ENCODE data around the gene NF2. TPM values are rescaled to one million over a fixed set of nuclear protein-coding genes. Genes with fewer than 3 reads are reported as not detected.

The NF2 gene
- total and polyA plus RNA-seq, 8 donors = 6.5 to 33.7 (median 19.3) TPM

DNA sequence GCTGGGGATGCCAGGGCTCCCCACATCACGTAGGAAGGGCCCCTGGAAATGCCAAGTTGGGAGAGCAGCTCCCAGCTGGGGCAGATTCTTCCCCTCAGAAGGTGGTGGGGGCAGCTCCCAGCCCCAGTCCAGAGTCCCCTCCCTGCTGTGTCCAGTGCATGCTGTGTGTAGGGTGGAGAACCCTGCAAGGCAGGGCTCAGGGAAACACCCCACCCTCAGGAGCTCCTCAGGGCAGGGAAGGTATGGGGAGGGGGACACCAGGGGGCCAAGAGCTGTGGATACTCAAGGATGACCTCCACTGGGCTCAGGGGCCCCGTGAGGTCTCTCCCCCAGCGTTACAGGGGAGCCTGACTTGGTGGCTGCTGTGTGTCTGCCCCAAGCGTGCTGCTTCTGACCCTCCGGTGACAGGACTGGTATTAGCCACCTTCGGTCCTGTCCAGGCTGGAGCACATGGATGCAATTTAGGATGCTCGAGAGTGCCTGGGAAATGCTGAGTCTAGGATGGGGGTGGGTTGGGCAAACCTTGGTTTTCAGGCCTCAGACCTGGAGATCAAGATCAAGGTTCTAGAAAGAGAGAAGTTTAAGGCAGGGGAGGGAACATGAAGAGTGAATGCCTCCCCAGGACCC lies 100.2 kb downstream of the NF2 start:
- WGBS, 2 donors = 69 to 75% methylated on average over 7 of the region's 7 CpGs
- ATAC-seq (no peak), DNase-seq (peak in 1 of 6 donors; percentile 45), FAIRE-seq (no peak)
- Histone ChIP-seq H3K27me3 (no peaks in the 10 kb centered on the region), H3K4me3 (no peak overlapping the region), H3K36me3 (no peaks in the 10 kb centered on the region), H3K4me1 (peaks cover 7 to 20% (median 7%) of the 10 kb centered on the region in 3 donors), H3K27ac (no peak overlapping the region), H3K9me3 (no peaks in the 10 kb centered on the region)
- no peak for TF ChIP-seq CTCF (IDR thresholded peaks at IDR 0.05)
- intact Hi-C loops (cut with DNase I) = no loop called here

DNA sequence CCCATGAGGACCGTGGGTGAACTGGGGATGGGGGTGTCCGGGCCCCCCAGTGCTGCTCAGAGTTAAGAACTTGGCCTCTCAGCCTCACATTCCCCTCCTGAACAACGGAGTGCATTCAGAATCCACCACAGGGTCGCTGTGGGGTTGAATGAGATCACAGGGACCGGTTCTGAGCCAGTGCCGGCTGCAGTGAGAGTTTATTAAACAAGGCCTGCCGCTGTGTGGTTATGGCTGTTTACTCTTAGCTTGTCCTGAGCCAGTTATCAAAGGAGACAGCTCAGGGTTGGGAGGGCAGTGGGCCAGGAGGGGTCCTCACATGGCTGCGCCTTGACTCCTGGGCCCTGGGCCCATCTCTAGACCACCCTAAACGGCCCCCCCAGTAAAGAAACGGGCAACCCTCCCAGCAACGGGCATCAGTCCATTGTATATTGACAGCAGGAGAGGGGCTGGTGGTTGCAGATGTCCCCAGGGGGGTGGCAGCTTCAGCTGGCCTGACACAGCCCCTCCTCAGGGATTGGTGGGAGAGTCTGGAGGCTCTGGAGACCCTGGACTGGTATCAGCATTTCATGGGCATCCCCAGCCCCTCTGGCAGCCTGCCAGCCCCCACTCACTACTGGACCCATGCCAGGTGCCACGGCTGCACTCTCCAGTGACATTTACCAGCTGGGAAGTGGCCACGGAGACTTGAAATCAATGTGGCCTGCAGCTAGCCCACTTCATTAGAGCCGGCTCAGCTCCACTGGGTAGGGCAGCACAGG lies 101.3 kb downstream of the NF2 start:
- ATAC-seq (peak; percentile 38 to 69 (median 48)), DNase-seq (peak in 3 of 6 donors; percentile 50 to 70 (median 62)), FAIRE-seq (no peak)
- Histone ChIP-seq H3K4me3 (no peak overlapping the region), H3K27ac (peak overlapping the region in 3 of 4 donors; percentile 2 to 23 (median 16)), H3K36me3 (no peaks in the 10 kb centered on the region), H3K27me3 (no peaks in the 10 kb centered on the region), H3K4me1 (peaks cover 7 to 20% (median 7%) of the 10 kb centered on the region in 3 donors), H3K9me3 (no peaks in the 10 kb centered on the region)
- WGBS, 2 donors = 15 to 18% methylated on average over 14 of the region's 14 CpGs
- intact Hi-C loops (cut with DNase I) = no loop called here
- no peak for TF ChIP-seq CTCF (IDR thresholded peaks at IDR 0.05)

DNA sequence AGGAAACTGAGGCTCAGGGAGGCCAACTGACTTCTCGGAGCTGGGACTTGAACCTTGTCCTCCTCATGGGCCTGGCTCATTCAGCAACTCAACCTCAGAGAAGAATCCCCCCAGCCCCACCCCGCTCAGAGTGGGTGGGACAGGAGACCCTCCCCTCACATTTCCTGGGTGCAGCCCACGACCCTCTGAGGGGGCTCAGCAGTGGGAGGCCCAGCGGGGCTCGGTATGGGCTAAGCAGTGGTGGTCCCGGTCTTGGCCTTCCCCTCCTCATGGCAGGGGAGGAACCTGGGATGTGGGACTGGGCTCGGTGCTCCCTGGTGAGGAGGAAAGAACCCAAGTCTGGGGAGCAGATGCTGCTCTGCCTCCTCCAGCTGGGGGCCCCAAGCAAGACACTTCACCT lies 102.2 kb downstream of the NF2 start:
- intact Hi-C loops (cut with DNase I) = no loop called here
- FAIRE-seq = no peak
- no peaks in the 10 kb centered on the region for H3K36me3 ChIP-seq
- ATAC-seq = no peak
- no peaks in the 10 kb centered on the region for H3K9me3 ChIP-seq
- no peak overlapping the region for H3K4me3 ChIP-seq
- WGBS, 2 donors = 80 to 88% methylated on average over 7 of the region's 7 CpGs
- no peak overlapping the region for H3K27ac ChIP-seq
- DNase-seq = no peak
- peaks cover 7 to 21% (median 7%) of the 10 kb centered on the region in 3 donors for H3K4me1 ChIP-seq
- no peak for TF ChIP-seq CTCF (IDR thresholded peaks at IDR 0.05)
- no peaks in the 10 kb centered on the region for H3K27me3 ChIP-seq

DNA sequence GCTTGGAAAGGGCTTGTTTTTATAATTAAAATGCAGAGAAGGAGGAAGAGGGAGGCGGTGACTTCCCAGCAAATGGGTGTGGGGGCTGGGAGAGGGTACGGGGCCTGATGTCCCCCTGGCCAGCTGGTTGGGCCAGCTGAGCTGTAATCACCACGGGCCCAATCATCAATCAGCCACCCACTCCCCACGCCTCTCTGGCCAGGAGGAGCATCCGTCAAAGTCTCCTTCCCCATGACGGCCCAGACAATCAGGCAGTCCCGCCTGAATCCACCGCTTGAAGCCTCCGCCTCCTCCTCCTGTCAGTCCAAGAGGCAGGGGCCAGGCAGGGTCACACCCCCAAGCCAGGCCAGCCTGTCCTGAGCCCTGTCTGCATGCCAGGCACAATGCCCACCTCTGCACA lies 103.1 kb downstream of the NF2 start:
- H3K36me3 ChIP-seq = no peaks in the 10 kb centered on the region
- peaks cover 4 to 21% (median 7%) of the 10 kb centered on the region in 3 donors for H3K4me1 ChIP-seq
- DNase-seq (peak in 1 of 6 donors; percentile 48), ATAC-seq (no peak), FAIRE-seq (no peak)
- TF ChIP-seq CTCF (IDR thresholded peaks at IDR 0.05) = no peak
- H3K27ac ChIP-seq = no peak overlapping the region
- intact Hi-C loops (cut with DNase I) = no loop called here
- H3K27me3 ChIP-seq = no peaks in the 10 kb centered on the region
- no peaks in the 10 kb centered on the region for H3K9me3 ChIP-seq
- H3K4me3 ChIP-seq = no peak overlapping the region
- 65 to 70% methylated on average over 9 of the region's 9 CpGs for WGBS, 2 donors

- H3K27me3 ChIP-seq = no peaks in the 10 kb centered on the region
- H3K9me3 ChIP-seq = no peaks in the 10 kb centered on the region
- 26 to 29% methylated on average over 18 of the region's 18 CpGs for WGBS, 2 donors
- peaks cover 0 to 17% (median 4%) of the 10 kb centered on the region in 3 donors for H3K4me1 ChIP-seq
- H3K27ac ChIP-seq = no peak overlapping the region
- intact Hi-C loops (cut with DNase I) = no loop called here
- ATAC-seq (peak in 1 of 4 donors; percentile 18), DNase-seq (peak in 1 of 6 donors; percentile 65), FAIRE-seq (no peak)
- no peak overlapping the region for H3K4me3 ChIP-seq
- TF ChIP-seq CTCF (IDR thresholded peaks at IDR 0.05) = no peak
- no peaks in the 10 kb centered on the region for H3K36me3 ChIP-seq
Observed at GRCh38 chr22:29707010-29707409, 103.6 kb downstream of the NF2 start.
